Bronchial epithelial cell (primary cell): Measurements from ENCODE around the gene SCAPER. TPM values are rescaled to one million over a fixed set of nuclear protein-coding genes. Genes with fewer than 3 reads are reported as not detected.
"Not testable (repeated sequence)": the region's sequence is repeated elsewhere in the genome, so short reads cannot be mapped to it uniquely, and the experiment has no call there.

Experiments
- DNase-seq: peaks from one replicate; pipeline ENCODE4 v3.0.0-alpha.2; 2010; ENCODE audit warnings: low read depth
- FAIRE-seq: peaks from 2 replicates; lab custom pipeline; 2011; peaks lifted over from hg19 to GRCh38; lab: Jason Lieb, UNC
- H3K27me3 ChIP-seq: 2 replicates; pipeline ENCODE4 v1.5.1; 2011; ENCODE audit warnings: low read length; ENCODE audit not compliant: control insufficient read depth, insufficient read depth
- H3K36me3 ChIP-seq: 2 replicates; pipeline ENCODE4 v1.5.1; 2011; ENCODE audit warnings: low read length; ENCODE audit not compliant: control insufficient read depth, insufficient read depth
- H3K4me3 ChIP-seq: 2 replicates; pipeline ENCODE4 v1.5.1; 2011; ENCODE audit warnings: mild to moderate bottlenecking, low read depth, low read length, control low read depth
- total RNA-seq: library from RNA; depleted of rRNA; stranded (reverse); fragments of >200 nt; gene quantifications from 2 replicates; pipeline ENCODE4 v1.2.1, GENCODE V29; 2014
- TF ChIP-seq, protein P1 (sequence below): IDR thresholded peaks from 2 replicates; pipeline ENCODE4 v1.5.1; 2011; ENCODE audit warnings: mild to moderate bottlenecking, moderate library complexity, low read length, control low read depth, inconsistent platforms; ENCODE audit not compliant: insufficient read depth, severe bottlenecking

Gene SCAPER
- total RNA-seq, 1 donor from 2014 or later: 6.3 TPM

DNA sequence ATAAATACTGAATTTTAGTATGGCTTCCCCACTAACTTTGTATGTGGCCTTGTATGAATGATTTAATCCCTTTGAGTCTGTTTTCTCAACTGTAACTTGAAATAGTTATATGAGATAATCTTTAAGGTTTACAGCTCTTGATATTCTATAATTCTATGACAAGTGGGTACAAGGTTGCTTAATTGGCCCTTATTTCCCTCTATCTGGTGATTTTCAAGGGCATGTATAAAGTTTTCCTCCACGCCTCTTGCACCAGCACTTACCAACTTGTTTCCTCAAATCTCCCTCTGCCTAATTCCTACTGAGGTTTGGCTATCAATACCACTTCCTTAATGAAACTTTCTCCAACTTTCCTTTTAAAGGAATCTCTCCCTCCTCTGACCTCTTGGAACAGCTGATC, 455.7 kb downstream of the SCAPER start:
- TF ChIP-seq, protein P1, sequence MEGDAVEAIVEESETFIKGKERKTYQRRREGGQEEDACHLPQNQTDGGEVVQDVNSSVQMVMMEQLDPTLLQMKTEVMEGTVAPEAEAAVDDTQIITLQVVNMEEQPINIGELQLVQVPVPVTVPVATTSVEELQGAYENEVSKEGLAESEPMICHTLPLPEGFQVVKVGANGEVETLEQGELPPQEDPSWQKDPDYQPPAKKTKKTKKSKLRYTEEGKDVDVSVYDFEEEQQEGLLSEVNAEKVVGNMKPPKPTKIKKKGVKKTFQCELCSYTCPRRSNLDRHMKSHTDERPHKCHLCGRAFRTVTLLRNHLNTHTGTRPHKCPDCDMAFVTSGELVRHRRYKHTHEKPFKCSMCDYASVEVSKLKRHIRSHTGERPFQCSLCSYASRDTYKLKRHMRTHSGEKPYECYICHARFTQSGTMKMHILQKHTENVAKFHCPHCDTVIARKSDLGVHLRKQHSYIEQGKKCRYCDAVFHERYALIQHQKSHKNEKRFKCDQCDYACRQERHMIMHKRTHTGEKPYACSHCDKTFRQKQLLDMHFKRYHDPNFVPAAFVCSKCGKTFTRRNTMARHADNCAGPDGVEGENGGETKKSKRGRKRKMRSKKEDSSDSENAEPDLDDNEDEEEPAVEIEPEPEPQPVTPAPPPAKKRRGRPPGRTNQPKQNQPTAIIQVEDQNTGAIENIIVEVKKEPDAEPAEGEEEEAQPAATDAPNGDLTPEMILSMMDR: no peak
- no peak for FAIRE-seq

DNA sequence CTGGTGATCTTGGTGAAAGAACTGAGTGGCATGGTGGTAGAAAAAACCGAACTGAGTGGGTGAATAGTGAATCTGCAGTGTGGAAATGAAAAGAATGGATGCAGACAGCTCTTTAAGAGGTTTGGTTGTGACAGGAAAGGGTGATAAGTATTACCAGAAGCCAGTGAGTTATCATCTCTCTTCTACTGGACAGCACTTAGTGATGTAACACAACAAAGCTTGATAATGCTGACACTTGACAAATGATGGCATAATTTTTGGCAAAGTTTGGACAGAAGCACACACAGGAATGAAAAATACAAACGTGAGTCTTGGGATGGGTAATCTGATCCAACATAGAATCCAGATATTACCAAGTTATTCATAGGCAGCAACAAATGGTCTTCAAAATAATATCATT, 456.4 kb downstream of the SCAPER start:
- FAIRE-seq: no peak
- no peaks in the 10 kb centered on the region for H3K36me3 ChIP-seq
- DNase-seq: no peak
- TF ChIP-seq, protein P1: no peak
- H3K27me3 ChIP-seq: no peaks in the 10 kb centered on the region
- no peak overlapping the region for H3K4me3 ChIP-seq

More for the DNA sequence above, 455.7 kb downstream of the SCAPER start:
- no peak for DNase-seq
- H3K27me3 ChIP-seq: no peaks in the 10 kb centered on the region
- H3K4me3 ChIP-seq: no peak overlapping the region
- H3K36me3 ChIP-seq: no peaks in the 10 kb centered on the region

DNA sequence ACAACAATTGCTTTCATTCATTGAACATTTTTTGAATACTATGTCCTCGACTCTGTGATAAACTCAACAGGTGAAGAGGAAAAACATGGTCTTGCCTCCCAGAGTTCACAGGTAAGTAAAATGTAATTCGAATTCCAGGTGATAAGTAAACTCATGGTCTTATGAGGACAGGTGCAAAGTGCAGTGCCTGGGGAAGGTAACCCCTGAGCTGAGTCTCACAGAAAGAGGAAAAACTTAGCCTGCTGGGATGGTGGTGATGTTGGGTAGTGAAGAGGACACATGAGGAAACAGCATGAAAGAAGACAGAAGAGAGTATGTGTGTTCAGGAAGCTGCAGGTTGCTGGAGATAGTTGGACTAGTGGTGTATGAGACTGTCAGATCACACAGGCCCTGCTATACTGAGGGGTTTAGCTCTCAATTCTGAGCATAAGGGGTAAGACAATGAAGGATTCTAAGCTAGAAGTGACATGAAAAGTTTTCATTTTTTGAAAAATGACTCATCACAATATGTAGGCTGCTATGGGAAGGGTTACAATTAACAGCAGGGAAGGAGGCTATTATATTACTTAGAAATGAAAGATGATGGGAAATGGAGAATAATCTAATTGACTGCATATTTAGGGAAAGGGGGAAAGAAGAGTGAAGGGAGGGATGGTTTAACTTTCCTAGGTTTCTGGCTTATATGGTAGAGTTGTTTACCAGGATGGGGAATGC, 457.3 kb downstream of the SCAPER start:
- Histone ChIP-seq H3K36me3 (no peaks in the 10 kb centered on the region), H3K4me3 (no peak overlapping the region), H3K27me3 (no peaks in the 10 kb centered on the region)
- TF ChIP-seq, protein P1: no peak
- no peak for DNase-seq
- no peak for FAIRE-seq

DNA sequence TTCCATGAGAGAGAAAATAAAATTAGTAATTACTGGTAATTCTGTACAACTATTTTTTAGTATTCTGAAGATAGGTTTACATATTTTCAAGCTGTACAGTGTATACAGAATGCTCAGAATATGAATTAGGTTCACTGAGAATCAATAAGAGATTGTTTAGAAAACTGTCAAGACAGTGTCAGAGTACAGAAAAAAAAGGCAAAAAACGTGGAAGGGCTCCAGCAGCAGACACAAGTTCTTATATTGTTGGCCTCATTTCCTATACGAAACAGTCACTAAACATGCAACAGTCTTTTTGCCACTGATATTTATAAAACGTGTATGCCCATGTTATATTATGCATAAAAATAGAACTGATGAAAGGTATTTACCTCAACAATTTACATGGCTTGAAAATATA, 464.7 kb downstream of the SCAPER start:
- DNase-seq (no peak), FAIRE-seq (no peak)
- H3K4me3 ChIP-seq: no peak overlapping the region
- no peaks in the 10 kb centered on the region for H3K36me3 ChIP-seq
- TF ChIP-seq, protein P1: no peak
- H3K27me3 ChIP-seq: no peaks in the 10 kb centered on the region

DNA sequence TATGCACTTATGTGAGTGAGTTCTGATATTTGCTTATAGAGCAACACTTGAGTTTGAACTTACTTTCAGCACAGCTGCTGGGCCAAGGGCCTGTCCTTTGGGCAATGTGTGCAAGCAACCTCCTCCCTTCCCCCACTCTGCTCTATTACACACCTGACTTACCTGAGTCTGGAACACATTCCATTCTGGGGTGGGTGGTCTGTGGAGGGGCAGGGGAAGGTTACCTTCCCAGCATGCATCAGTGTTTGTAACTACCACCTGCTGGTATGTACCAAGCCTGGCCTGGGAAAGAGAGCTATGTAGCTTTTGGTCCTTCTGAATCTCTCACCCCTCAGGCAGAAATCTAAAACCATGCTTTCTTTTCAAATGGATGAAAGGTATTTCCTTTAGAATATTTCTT, 465.6 kb downstream of the SCAPER start:
- Histone ChIP-seq H3K4me3 (no peak overlapping the region), H3K27me3 (no peaks in the 10 kb centered on the region), H3K36me3 (no peaks in the 10 kb centered on the region)
- TF ChIP-seq, protein P1: no peak
- FAIRE-seq (no peak), DNase-seq (no peak)

DNA sequence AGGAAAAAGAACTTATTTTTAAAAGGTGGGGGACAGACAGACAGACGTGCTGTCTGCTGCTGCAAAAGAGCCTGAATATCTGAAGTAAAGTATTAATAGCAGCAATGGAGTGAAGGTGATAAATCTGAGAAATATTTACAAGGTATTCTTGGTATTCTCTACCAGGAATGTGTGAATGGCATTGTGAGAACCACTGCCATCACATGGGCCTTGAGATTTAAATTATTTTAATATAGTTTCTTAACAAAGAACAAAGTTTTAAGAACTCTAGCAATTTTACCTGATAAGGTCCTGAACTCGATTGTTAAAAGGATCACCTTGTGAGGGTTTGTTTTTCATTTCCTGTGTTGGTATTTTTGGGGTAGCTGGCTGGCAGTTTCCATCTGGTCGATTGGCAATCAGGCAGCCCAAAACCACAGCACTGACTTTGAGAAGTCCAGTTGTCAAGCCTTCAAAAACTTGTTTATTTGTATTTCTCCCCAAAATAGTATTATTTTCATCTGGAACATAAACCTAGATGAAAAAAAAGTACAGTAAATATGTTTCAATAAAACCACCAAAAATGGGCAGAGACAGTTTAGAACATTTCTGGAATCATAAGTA, 471.2 kb downstream of the SCAPER start:
- TF ChIP-seq, protein P1: no peak
- DNase-seq: no peak
- no peaks in the 10 kb centered on the region for H3K36me3 ChIP-seq
- no peak overlapping the region for H3K4me3 ChIP-seq
- no peak for FAIRE-seq
- H3K27me3 ChIP-seq: no peaks in the 10 kb centered on the region

DNA sequence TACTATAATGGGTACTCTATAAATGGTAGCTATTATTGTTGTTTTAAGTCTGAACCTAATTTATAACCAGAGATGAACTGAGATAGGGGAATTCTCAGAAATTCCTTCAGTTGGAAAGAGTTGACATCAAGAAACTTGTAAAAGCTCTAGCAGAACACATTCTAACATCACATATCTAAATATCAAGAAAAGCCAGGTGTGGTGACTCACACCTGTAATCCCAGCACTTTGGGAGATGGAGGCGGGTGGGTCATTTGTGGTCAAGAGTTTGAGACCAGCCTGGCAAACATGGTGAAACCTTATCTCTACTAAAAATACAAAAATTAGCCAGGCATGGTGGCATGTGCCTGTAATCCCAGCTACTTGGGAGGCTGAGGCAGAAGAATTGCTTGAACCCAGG, 472.1 kb downstream of the SCAPER start:
- H3K27me3 ChIP-seq, DNase-seq, FAIRE-seq, H3K36me3 ChIP-seq, H3K4me3 ChIP-seq: not testable (repeated sequence)
